WTC11 (cell line): Measurements from ENCODE around the gene BTBD9. TPM values are rescaled to one million over a fixed set of nuclear protein-coding genes. Genes with fewer than 3 reads are reported as not detected.

ENCODE experiments used
- ATAC-seq: fragments of 200-7000 bp; cut with Tn5 transposase; 2 replicates; pipeline ENCODE4 v1.10.0; 2021; ENCODE audit warnings: mild to moderate bottlenecking, moderate library complexity
- CTCF ChIA-PET: fragments of 300-600 bp; sonication (Branson Sonifier 250); formaldehyde crosslinking; loops from one replicate; lab custom pipeline; 2021; ENCODE audit warnings: antibody characterized with exemption; lab: Charles Lee
- POLR2A ChIA-PET: fragments of 350-600 bp; sonication (Branson Sonifier 250); formaldehyde crosslinking; loops from one replicate; lab custom pipeline; 2021; ENCODE audit warnings: antibody characterized with exemption; lab: Charles Lee
- DNase-seq: peaks from one replicate; pipeline ENCODE4 v3.0.0; 2021; ENCODE audit warnings: low spot score
- H3K27ac Mint-ChIP-seq: 2 replicates; pipeline ENCODE4 v1.8.0; 2021; ENCODE audit warnings: mixed read lengths
- H3K27me3 Mint-ChIP-seq: 2 replicates; pipeline ENCODE4 v1.8.0; 2021; ENCODE audit warnings: low read depth, mild to moderate bottlenecking, moderate library complexity, mixed read lengths
- H3K36me3 Mint-ChIP-seq: 2 replicates; pipeline ENCODE4 v1.8.0; 2021; ENCODE audit warnings: mixed read lengths
- H3K4me1 Mint-ChIP-seq: 2 replicates; pipeline ENCODE4 v1.8.0; 2022; ENCODE audit warnings: mixed read lengths
- H3K4me3 Mint-ChIP-seq: 2 replicates; pipeline ENCODE4 v1.8.0; 2021; ENCODE audit warnings: mild to moderate bottlenecking, moderate library complexity, mixed read lengths
- H3K9me3 Mint-ChIP-seq: 2 replicates; pipeline ENCODE4 v1.8.0; 2021; ENCODE audit warnings: mixed read lengths
- ARID4B ChIP-seq: sonication (generic); formaldehyde crosslinking; IDR thresholded peaks from 2 replicates; pipeline ENCODE4 v1.8.0; 2023; ENCODE audit warnings: missing genetic modification reagents, mild to moderate bottlenecking, borderline replicate concordance
- CREM ChIP-seq: sonication (generic); formaldehyde crosslinking; IDR thresholded peaks from 2 replicates; pipeline ENCODE4 v1.8.1; 2022; ENCODE audit warnings: mild to moderate bottlenecking, missing genetic modification reagents, moderate library complexity
- E2F4 ChIP-seq: sonication (generic); formaldehyde crosslinking; IDR thresholded peaks from 2 replicates; pipeline ENCODE4 v1.8.1; 2022; ENCODE audit warnings: low read depth, mild to moderate bottlenecking, moderate library complexity, missing genetic modification reagents, borderline replicate concordance
- E2F5 ChIP-seq: sonication (generic); formaldehyde crosslinking; IDR thresholded peaks from 2 replicates; pipeline ENCODE4 v1.8.1; 2022; ENCODE audit warnings: mild to moderate bottlenecking, moderate library complexity, missing genetic modification reagents
- FOXK1 ChIP-seq: sonication (generic); formaldehyde crosslinking; IDR thresholded peaks from 2 replicates; pipeline ENCODE4 v1.8.0; 2022; ENCODE audit warnings: mild to moderate bottlenecking, moderate library complexity, missing genetic modification reagents
- FOXP1 ChIP-seq: sonication (generic); formaldehyde crosslinking; IDR thresholded peaks from 2 replicates; pipeline ENCODE4 v1.8.0; 2022; ENCODE audit warnings: missing genetic modification reagents, mild to moderate bottlenecking, moderate library complexity, borderline replicate concordance
- GTF2I ChIP-seq: fragments of 250-450 bp; sonication (Bioruptor Pico); conservative IDR thresholded peaks from 2 replicates; pipeline ENCODE4 v1.4.0; 2021; ENCODE audit warnings: mild to moderate bottlenecking
- IRF1 ChIP-seq: sonication (generic); formaldehyde crosslinking; IDR thresholded peaks from 2 replicates; pipeline ENCODE4 v1.8.0; 2023; ENCODE audit warnings: missing genetic modification reagents
- JUN ChIP-seq: sonication (generic); formaldehyde crosslinking; IDR thresholded peaks from 2 replicates; pipeline ENCODE4 v1.8.0; 2023; ENCODE audit warnings: mild to moderate bottlenecking, missing genetic modification reagents
- MXD4 ChIP-seq: fragments of 250-450 bp; sonication (Bioruptor Pico); IDR thresholded peaks from 2 replicates; pipeline ENCODE4 v1.8.0; 2021; ENCODE audit warnings: mild to moderate bottlenecking, moderate library complexity, borderline replicate concordance
- RORB ChIP-seq: fragments of 250-450 bp; sonication (Bioruptor Pico); IDR thresholded peaks from 2 replicates; pipeline ENCODE4 v1.9.0; 2021; ENCODE audit warnings: mild to moderate bottlenecking
- ZNF671 ChIP-seq: fragments of 250-450 bp; sonication (Bioruptor Pico); IDR thresholded peaks from 2 replicates; pipeline ENCODE4 v1.8.0; 2021; ENCODE audit warnings: mild to moderate bottlenecking
- total RNA-seq: library from RNA; stranded (reverse); gene quantifications from 3 replicates; pipeline ENCODE4 v1.2.3, GENCODE V29; 2021
- TF ChIP-seq, protein P1 (sequence below): sonication (generic); formaldehyde crosslinking; IDR thresholded peaks from 2 replicates; pipeline ENCODE4 v1.8.0; 2022; ENCODE audit warnings: missing genetic modification reagents
- TF ChIP-seq, protein P2 (sequence below): sonication (generic); formaldehyde crosslinking; conservative IDR thresholded peaks from 2 replicates; pipeline ENCODE4 v1.8.1; 2022; ENCODE audit warnings: mild to moderate bottlenecking, missing genetic modification reagents
- TF ChIP-seq, protein P3 (sequence below): sonication (generic); formaldehyde crosslinking; IDR thresholded peaks from 2 replicates; pipeline ENCODE4 v1.8.1; 2023; ENCODE audit warnings: mild to moderate bottlenecking, missing genetic modification reagents, borderline replicate concordance
- TF ChIP-seq, protein P4 (sequence below): fragments of 250-450 bp; sonication (Bioruptor Pico); IDR thresholded peaks from 2 replicates; pipeline ENCODE4 v1.9.0; 2021; ENCODE audit warnings: mild to moderate bottlenecking

BTBD9 gene
- total RNA-seq, 1 experiment from 2014 or later, result 4.2 TPM

- TF ChIP-seq GTF2I (CRISPR knock-in tag), result no peak
- TF ChIP-seq JUN (CRISPR knock-in tag), result no peak
These were observed 207.2 kb downstream of the BTBD9 start (continued) for GRCh38 chr6:38432479-38432878.

- H3K27ac Mint-ChIP-seq, result no peak overlapping the region
- peaks cover 50% of the 10 kb centered on the region for H3K4me1 Mint-ChIP-seq
- DNase-seq (no peak), ATAC-seq (no peak)
- POLR2A ChIA-PET, result no interaction called here
- peaks cover 20% of the 10 kb centered on the region for H3K9me3 Mint-ChIP-seq
- H3K36me3 Mint-ChIP-seq, result peaks cover 7% of the 10 kb centered on the region
- CTCF ChIA-PET, result no interaction called here
- peaks cover 3% of the 10 kb centered on the region for H3K27me3 Mint-ChIP-seq
- no peak overlapping the region for H3K4me3 Mint-ChIP-seq
- TF ChIP-seq, protein P1, sequence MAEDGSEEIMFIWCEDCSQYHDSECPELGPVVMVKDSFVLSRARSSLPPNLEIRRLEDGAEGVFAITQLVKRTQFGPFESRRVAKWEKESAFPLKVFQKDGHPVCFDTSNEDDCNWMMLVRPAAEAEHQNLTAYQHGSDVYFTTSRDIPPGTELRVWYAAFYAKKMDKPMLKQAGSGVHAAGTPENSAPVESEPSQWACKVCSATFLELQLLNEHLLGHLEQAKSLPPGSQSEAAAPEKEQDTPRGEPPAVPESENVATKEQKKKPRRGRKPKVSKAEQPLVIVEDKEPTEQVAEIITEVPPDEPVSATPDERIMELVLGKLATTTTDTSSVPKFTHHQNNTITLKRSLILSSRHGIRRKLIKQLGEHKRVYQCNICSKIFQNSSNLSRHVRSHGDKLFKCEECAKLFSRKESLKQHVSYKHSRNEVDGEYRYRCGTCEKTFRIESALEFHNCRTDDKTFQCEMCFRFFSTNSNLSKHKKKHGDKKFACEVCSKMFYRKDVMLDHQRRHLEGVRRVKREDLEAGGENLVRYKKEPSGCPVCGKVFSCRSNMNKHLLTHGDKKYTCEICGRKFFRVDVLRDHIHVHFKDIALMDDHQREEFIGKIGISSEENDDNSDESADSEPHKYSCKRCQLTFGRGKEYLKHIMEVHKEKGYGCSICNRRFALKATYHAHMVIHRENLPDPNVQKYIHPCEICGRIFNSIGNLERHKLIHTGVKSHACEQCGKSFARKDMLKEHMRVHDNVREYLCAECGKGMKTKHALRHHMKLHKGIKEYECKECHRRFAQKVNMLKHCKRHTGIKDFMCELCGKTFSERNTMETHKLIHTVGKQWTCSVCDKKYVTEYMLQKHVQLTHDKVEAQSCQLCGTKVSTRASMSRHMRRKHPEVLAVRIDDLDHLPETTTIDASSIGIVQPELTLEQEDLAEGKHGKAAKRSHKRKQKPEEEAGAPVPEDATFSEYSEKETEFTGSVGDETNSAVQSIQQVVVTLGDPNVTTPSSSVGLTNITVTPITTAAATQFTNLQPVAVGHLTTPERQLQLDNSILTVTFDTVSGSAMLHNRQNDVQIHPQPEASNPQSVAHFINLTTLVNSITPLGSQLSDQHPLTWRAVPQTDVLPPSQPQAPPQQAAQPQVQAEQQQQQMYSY (CRISPR knock-in tag), result no peak
- TF ChIP-seq FOXK1 (CRISPR knock-in tag) (no peak), IRF1 (CRISPR knock-in tag) (no peak), ARID4B (CRISPR knock-in tag) (no peak), RORB (CRISPR knock-in tag) (no peak), E2F5 (no peak), ZNF671 (CRISPR knock-in tag) (no peak), CREM (CRISPR knock-in tag) (no peak), MXD4 (CRISPR knock-in tag) (no peak), E2F4 (no peak), FOXP1 (CRISPR knock-in tag) (no peak)
- TF ChIP-seq, protein P2, sequence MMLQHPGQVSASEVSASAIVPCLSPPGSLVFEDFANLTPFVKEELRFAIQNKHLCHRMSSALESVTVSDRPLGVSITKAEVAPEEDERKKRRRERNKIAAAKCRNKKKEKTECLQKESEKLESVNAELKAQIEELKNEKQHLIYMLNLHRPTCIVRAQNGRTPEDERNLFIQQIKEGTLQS (CRISPR knock-in tag), result no peak
- TF ChIP-seq, protein P3, sequence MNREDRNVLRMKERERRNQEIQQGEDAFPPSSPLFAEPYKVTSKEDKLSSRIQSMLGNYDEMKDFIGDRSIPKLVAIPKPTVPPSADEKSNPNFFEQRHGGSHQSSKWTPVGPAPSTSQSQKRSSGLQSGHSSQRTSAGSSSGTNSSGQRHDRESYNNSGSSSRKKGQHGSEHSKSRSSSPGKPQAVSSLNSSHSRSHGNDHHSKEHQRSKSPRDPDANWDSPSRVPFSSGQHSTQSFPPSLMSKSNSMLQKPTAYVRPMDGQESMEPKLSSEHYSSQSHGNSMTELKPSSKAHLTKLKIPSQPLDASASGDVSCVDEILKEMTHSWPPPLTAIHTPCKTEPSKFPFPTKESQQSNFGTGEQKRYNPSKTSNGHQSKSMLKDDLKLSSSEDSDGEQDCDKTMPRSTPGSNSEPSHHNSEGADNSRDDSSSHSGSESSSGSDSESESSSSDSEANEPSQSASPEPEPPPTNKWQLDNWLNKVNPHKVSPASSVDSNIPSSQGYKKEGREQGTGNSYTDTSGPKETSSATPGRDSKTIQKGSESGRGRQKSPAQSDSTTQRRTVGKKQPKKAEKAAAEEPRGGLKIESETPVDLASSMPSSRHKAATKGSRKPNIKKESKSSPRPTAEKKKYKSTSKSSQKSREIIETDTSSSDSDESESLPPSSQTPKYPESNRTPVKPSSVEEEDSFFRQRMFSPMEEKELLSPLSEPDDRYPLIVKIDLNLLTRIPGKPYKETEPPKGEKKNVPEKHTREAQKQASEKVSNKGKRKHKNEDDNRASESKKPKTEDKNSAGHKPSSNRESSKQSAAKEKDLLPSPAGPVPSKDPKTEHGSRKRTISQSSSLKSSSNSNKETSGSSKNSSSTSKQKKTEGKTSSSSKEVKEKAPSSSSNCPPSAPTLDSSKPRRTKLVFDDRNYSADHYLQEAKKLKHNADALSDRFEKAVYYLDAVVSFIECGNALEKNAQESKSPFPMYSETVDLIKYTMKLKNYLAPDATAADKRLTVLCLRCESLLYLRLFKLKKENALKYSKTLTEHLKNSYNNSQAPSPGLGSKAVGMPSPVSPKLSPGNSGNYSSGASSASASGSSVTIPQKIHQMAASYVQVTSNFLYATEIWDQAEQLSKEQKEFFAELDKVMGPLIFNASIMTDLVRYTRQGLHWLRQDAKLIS, result no peak
- TF ChIP-seq, protein P4, sequence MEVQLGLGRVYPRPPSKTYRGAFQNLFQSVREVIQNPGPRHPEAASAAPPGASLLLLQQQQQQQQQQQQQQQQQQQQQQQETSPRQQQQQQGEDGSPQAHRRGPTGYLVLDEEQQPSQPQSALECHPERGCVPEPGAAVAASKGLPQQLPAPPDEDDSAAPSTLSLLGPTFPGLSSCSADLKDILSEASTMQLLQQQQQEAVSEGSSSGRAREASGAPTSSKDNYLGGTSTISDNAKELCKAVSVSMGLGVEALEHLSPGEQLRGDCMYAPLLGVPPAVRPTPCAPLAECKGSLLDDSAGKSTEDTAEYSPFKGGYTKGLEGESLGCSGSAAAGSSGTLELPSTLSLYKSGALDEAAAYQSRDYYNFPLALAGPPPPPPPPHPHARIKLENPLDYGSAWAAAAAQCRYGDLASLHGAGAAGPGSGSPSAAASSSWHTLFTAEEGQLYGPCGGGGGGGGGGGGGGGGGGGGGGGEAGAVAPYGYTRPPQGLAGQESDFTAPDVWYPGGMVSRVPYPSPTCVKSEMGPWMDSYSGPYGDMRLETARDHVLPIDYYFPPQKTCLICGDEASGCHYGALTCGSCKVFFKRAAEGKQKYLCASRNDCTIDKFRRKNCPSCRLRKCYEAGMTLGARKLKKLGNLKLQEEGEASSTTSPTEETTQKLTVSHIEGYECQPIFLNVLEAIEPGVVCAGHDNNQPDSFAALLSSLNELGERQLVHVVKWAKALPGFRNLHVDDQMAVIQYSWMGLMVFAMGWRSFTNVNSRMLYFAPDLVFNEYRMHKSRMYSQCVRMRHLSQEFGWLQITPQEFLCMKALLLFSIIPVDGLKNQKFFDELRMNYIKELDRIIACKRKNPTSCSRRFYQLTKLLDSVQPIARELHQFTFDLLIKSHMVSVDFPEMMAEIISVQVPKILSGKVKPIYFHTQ (CRISPR knock-in tag), result no peak
These were observed 207.7 kb downstream of the BTBD9 start for GRCh38 chr6:38432079-38432478.
